HCT116 (cell line): ENCODE data around the gene SOX6. TPM values are rescaled to one million over a fixed set of nuclear protein-coding genes. Genes with fewer than 3 reads are reported as not detected.

Source experiments
- ATAC-seq: fragments of 200-7000 bp; cut with Tn5 transposase; 2 replicates; pipeline ENCODE4 v1.9.1; 2020; ENCODE audit warnings: mild to moderate bottlenecking, moderate library complexity
- BruUV-seq: library from RNA; stranded (reverse); fragments of 400-500 nt; replicated peaks from 2 replicates; lab custom pipeline; 2021; lab: Mats Ljungman, UMichigan
- CTCF ChIA-PET: fragments of 300-600 bp; sonication (Branson Sonifier 250); formaldehyde crosslinking; loops from one replicate; lab custom pipeline; 2021; ENCODE audit warnings: antibody characterized with exemption; lab: Charles Lee
- POLR2A ChIA-PET: fragments of 300-600, 350-600 bp; sonication (Branson Sonifier 250); formaldehyde crosslinking; loops from one replicate; lab custom pipeline; 2021; ENCODE audit warnings: antibody characterized with exemption; lab: Charles Lee
- RAD21 ChIA-PET, 2 experiments: fragments of 300-600 bp; sonication (Branson Sonifier 250); formaldehyde crosslinking; loops; one replicate each; lab custom pipeline; 2023; ENCODE audit warnings: low total read pairs in 2 of 2; ENCODE audit not compliant: uncharacterized antibody in 2 of 2, unreplicated experiment in 2 of 2, low non-redundant PET in 1 of 2; lab: Charles Lee
- DNase-seq: peaks from one replicate; pipeline ENCODE4 v3.0.0-alpha.2; 2010; ENCODE audit warnings: low read depth, low spot score
- H2AFZ ChIP-seq: fragments of 200-600 bp; shearing (Covaris generic), sonication (generic); 2 replicates; pipeline ENCODE4 v1.6.1; 2017; ENCODE audit warnings: low read depth, mixed run types, mixed read lengths, antibody characterized with exemption, low read length; ENCODE audit not compliant: poor library complexity, severe bottlenecking
- H3K27ac ChIP-seq: 2 replicates; pipeline ENCODE4 v1.5.1; 2012; ENCODE audit warnings: low read depth, low read length
- H3K27me3 ChIP-seq: fragments of 200-600 bp; sonication (generic); 2 replicates; pipeline ENCODE4 v1.6.1; 2016; ENCODE audit warnings: mixed run types, low read length, mixed read lengths; ENCODE audit not compliant: insufficient read depth
- H3K36me3 ChIP-seq, 2 experiments: fragments of 200-500 bp in 1 of 2; fragments of 200-600 bp in 1 of 2; sonication (Bioruptor generic) in 1 of 2; sonication (generic) in 1 of 2; 2 replicates each; pipeline versions ENCODE4 v1.5.1 to v1.6.1; 2014 to 2016; ENCODE audit warnings: low read length in 2 of 2, inconsistent platforms in 1 of 2, mixed read lengths in 1 of 2, mixed run types in 1 of 2; ENCODE audit not compliant: insufficient read depth in 2 of 2, control insufficient read depth in 1 of 2
- H3K4me1 ChIP-seq, 2 experiments: fragments of 200-600 bp in 1 of 2; sonication (generic) in 1 of 2; 2 replicates each; pipeline versions ENCODE4 v1.5.1 to v1.6.1; 2012 to 2017; ENCODE audit warnings: low read length in 2 of 2, inconsistent platforms in 1 of 2, mild to moderate bottlenecking in 1 of 2, mixed read lengths in 1 of 2, mixed run types in 1 of 2, moderate library complexity in 1 of 2; ENCODE audit not compliant: insufficient read depth in 2 of 2, control insufficient read depth in 1 of 2
- H3K4me2 ChIP-seq: fragments of 200-600 bp; sonication (generic); 2 replicates; pipeline ENCODE4 v1.6.1; 2017; ENCODE audit warnings: mixed run types, low read length, mixed read lengths
- H3K4me3 ChIP-seq, 2 experiments: fragments of 200-600 bp in 1 of 2; sonication (generic) in 1 of 2; replicated peaks in 1 of 2; 2 replicates each; pipeline ENCODE4 v1.5.1; 2011 to 2016; ENCODE audit warnings: low read length in 2 of 2, control low read depth in 1 of 2, low read depth in 1 of 2, mild to moderate bottlenecking in 1 of 2, mixed read lengths in 1 of 2, mixed run types in 1 of 2
- H3K79me2 ChIP-seq: fragments of 200-600 bp; sonication (generic); 2 replicates; pipeline ENCODE4 v1.6.1; 2017; ENCODE audit warnings: mild to moderate bottlenecking, mixed run types, low read length, moderate library complexity, mixed read lengths; ENCODE audit not compliant: insufficient read depth
- H3K9ac ChIP-seq: fragments of 200-600 bp; sonication (generic); 2 replicates; pipeline ENCODE4 v1.6.1; 2016; ENCODE audit warnings: low read length, mixed read lengths
- H3K9me2 ChIP-seq: fragments of 200-600 bp; sonication (generic), shearing (Covaris generic); 2 replicates; pipeline ENCODE4 v1.6.1; 2017; ENCODE audit warnings: mixed run types, mild to moderate bottlenecking, moderate library complexity; ENCODE audit not compliant: insufficient read depth
- H3K9me3 ChIP-seq, 2 experiments: fragments of 200-500 bp in 1 of 2; fragments of 200-600 bp in 1 of 2; sonication (Bioruptor generic) in 1 of 2; sonication (generic) in 1 of 2; 2 replicates each; pipeline ENCODE4 v1.6.1; 2014 to 2017; ENCODE audit warnings: low read length in 2 of 2, mixed read lengths in 2 of 2, inconsistent platforms in 1 of 2, low read depth in 1 of 2, mild to moderate bottlenecking in 1 of 2, mixed run types in 1 of 2, moderate library complexity in 1 of 2; ENCODE audit not compliant: control insufficient read depth in 1 of 2, insufficient read depth in 1 of 2
- H4K20me1 ChIP-seq: fragments of 200-600 bp; sonication (generic), shearing (Covaris generic); 2 replicates; pipeline ENCODE4 v1.6.1; 2017; ENCODE audit warnings: mixed run types, mild to moderate bottlenecking, moderate library complexity; ENCODE audit not compliant: insufficient read depth
- CBX3 ChIP-seq: IDR thresholded peaks from 2 replicates; pipeline ENCODE4 v1.6.1; 2012; ENCODE audit warnings: low read depth
- CEBPB ChIP-seq: IDR thresholded peaks from 2 replicates; pipeline ENCODE4 v1.6.1; 2012; ENCODE audit warnings: low read depth
- EGR1 ChIP-seq: IDR thresholded peaks from 2 replicates; pipeline ENCODE4 v1.6.1; 2012; ENCODE audit warnings: low read depth
- ELF1 ChIP-seq: IDR thresholded peaks from 2 replicates; pipeline ENCODE4 v1.6.1; 2012; ENCODE audit warnings: low read depth, borderline replicate concordance
- EZH2 ChIP-seq: fragments of 200-600 bp; sonication (generic); IDR thresholded peaks from 2 replicates; pipeline ENCODE4 v1.6.1; 2017; ENCODE audit warnings: antibody characterized with exemption, mixed run types
- EZH2phosphoT487 ChIP-seq: fragments of 200-600 bp; IDR thresholded peaks from 2 replicates; pipeline ENCODE4 v1.6.1; 2018; ENCODE audit warnings: antibody characterized with exemption, borderline replicate concordance
- FOSL1 ChIP-seq: IDR thresholded peaks from 2 replicates; pipeline ENCODE4 v1.6.1; 2012; ENCODE audit warnings: low read depth
- JUND ChIP-seq: IDR thresholded peaks from 2 replicates; pipeline ENCODE4 v1.6.1; 2012
- SIN3A ChIP-seq: IDR thresholded peaks from 2 replicates; pipeline ENCODE4 v1.6.1; 2012; ENCODE audit warnings: low read depth
- SRF ChIP-seq: IDR thresholded peaks from 2 replicates; pipeline ENCODE4 v1.6.1; 2012; ENCODE audit warnings: low read depth
- TCF7L2 ChIP-seq: IDR thresholded peaks from 2 replicates; pipeline ENCODE4 v1.7.0; 2011; ENCODE audit warnings: borderline replicate concordance, inconsistent platforms; ENCODE audit not compliant: insufficient read depth, insufficient read length; ENCODE audit errors: extremely low read depth
- YY1 ChIP-seq: IDR thresholded peaks from 2 replicates; pipeline ENCODE4 v1.6.1; 2011; ENCODE audit warnings: low read length, low read depth, moderate library complexity, mild to moderate bottlenecking; ENCODE audit not compliant: insufficient replicate concordance; ENCODE audit errors: extremely low read depth
- ZFX ChIP-seq: fragments of 450-650 bp; IDR thresholded peaks from 2 replicates; pipeline ENCODE4 v1.6.1; 2017
- ZNF274 ChIP-seq: fragments of 200-500 bp; sonication (Bioruptor generic); IDR thresholded peaks from 2 replicates; pipeline ENCODE4 v1.6.1; 2014; ENCODE audit warnings: mild to moderate bottlenecking, low read depth, low read length, inconsistent platforms
- intact Hi-C: fragments of 100-400 bp; cut with micrococcal nuclease; formaldehyde crosslinking; loops from 2 replicates; pipeline ENCODE4 v1.10.0; 2022
- total RNA-seq: library from RNA; stranded (reverse); gene quantifications from one replicate; pipeline ENCODE4 v1.2.1, GENCODE V29; 2021; ENCODE audit not compliant: unreplicated experiment
- TF ChIP-seq, protein P1 (sequence below): IDR thresholded peaks from 2 replicates; pipeline ENCODE4 v1.6.1; 2012
- TF ChIP-seq, protein P2 (sequence below): IDR thresholded peaks from 2 replicates; pipeline ENCODE4 v1.6.1; 2012

Gene SOX6
- total RNA-seq, 1 experiment from 2014 or later: 0.81 TPM

DNA sequence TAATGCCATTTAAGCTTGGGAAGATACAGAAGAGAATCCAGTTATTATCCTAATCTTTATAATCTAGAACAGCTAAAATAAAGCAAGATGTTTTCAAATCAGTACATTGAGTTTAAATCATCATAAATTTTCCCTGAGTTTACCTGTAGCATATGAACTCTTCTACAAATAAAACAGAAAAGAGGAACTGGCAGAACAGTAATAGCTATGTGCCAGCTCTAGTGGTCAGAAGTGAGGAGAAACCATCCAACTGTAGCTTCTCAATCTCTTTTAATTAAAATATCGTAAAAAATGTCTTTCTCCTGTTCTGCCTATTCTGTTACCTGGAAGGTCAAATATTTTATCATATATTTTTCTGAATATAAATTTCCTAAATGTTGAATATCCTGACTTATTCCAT lies 266.9 kb downstream of the SOX6 start:
- no peaks in the 10 kb centered on the region for H3K79me2 ChIP-seq
- POLR2A ChIA-PET: no interaction called here
- H3K9ac ChIP-seq: no peak overlapping the region
- no peak overlapping the region for H3K4me3 ChIP-seq
- H3K27ac ChIP-seq: no peak overlapping the region
- no peaks in the 10 kb centered on the region for H3K9me2 ChIP-seq
- ATAC-seq (no peak), DNase-seq (no peak)
- no peaks in the 10 kb centered on the region for H3K4me1 ChIP-seq
- intact Hi-C loops: no loop called here
- no TSS peak for BruUV-seq
- H3K27me3 ChIP-seq: peaks cover 14% of the 10 kb centered on the region; the same call in 1 of the 2 replicates
- TF ChIP-seq CBX3 (no peak), JUND (no peak), SIN3A (no peak)
- CTCF ChIA-PET: no interaction called here
- H3K4me2 ChIP-seq: no peak overlapping the region
- H3K9me3 ChIP-seq: no peaks in the 10 kb centered on the region
- no peaks in the 10 kb centered on the region for H3K36me3 ChIP-seq
- H4K20me1 ChIP-seq: no peaks in the 10 kb centered on the region
- H2AFZ ChIP-seq: no peak overlapping the region
- RAD21 ChIA-PET: no interaction called here

DNA sequence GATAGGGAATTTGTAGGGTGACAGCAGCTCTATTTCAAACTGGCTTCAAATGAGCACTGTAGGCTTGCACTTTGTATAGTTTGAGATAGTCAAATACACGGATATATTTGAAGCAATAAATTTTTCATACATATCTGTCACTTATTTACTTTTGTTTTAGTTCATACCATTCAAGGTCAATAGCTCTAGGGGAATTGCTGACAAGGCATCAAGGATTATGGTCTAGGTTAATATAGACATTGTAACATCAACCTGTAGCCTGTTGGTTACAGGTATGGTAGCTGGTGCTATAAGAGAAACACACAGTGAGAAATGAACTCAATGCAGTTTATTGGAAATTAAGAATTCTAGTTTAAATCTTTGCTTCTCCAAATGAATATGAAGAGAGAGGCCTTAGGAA lies 267.6 kb downstream of the SOX6 start:
- Histone ChIP-seq H3K9me3 (no peaks in the 10 kb centered on the region), H3K79me2 (no peaks in the 10 kb centered on the region), H3K36me3 (no peaks in the 10 kb centered on the region), H3K27me3 (peaks cover 14% of the 10 kb centered on the region; the same call in 1 of the 2 replicates), H4K20me1 (no peaks in the 10 kb centered on the region), H3K4me2 (no peak overlapping the region), H2AFZ (no peak overlapping the region), H3K4me3 (no peak overlapping the region), H3K4me1 (no peaks in the 10 kb centered on the region), H3K9me2 (no peaks in the 10 kb centered on the region), H3K9ac (no peak overlapping the region), H3K27ac (no peak overlapping the region)
- BruUV-seq: no TSS peak
- no peak for DNase-seq
- POLR2A ChIA-PET: no interaction called here
- RAD21 ChIA-PET: no interaction called here
- intact Hi-C loops: no loop called here
- TF ChIP-seq FOSL1 (no peak), TCF7L2 (no peak), ZNF274 (no peak), EZH2 (no peak), ELF1 (no peak), CEBPB (no peak), EGR1 (no peak), YY1 (no peak), ZFX (no peak), EZH2phosphoT487 (no peak), SRF (no peak), SIN3A (no peak)
- TF ChIP-seq, protein P1, sequence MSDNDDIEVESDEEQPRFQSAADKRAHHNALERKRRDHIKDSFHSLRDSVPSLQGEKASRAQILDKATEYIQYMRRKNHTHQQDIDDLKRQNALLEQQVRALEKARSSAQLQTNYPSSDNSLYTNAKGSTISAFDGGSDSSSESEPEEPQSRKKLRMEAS: no peak
- TF ChIP-seq, protein P2, sequence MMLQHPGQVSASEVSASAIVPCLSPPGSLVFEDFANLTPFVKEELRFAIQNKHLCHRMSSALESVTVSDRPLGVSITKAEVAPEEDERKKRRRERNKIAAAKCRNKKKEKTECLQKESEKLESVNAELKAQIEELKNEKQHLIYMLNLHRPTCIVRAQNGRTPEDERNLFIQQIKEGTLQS: no peak
- CTCF ChIA-PET: no interaction called here
- ATAC-seq: no peak
